OCI-LY7 (cell line): ENCODE measurements around the gene PIK3AP1. TPM values are rescaled to one million over a fixed set of nuclear protein-coding genes. Genes with fewer than 3 reads are reported as not detected.

ENCODE experiments used
- BruUV-seq: library from RNA; stranded (reverse); fragments of 400-500 nt; replicated peaks from 2 replicates; lab custom pipeline; 2021; lab: Mats Ljungman, UMichigan
- CTCF ChIA-PET: fragments of 300-600 bp; sonication (Branson Sonifier 250); formaldehyde crosslinking; loops from one replicate; lab custom pipeline; 2022; ENCODE audit warnings: antibody characterized with exemption; ENCODE audit not compliant: unreplicated experiment; lab: Charles Lee
- POLR2A ChIA-PET: fragments of 300-600 bp; sonication (Branson Sonifier 250); formaldehyde crosslinking; loops from one replicate; lab custom pipeline; 2022; ENCODE audit warnings: antibody characterized with exemption; lab: Charles Lee
- DNase-seq: peaks from one replicate; pipeline ENCODE4 v3.0.0-alpha.2; 2015; ENCODE audit warnings: low spot score
- H2AFZ ChIP-seq: fragments of 200-600 bp; sonication (generic), shearing (Covaris generic); 2 replicates; pipeline ENCODE4 v1.6.1; 2014; ENCODE audit warnings: mild to moderate bottlenecking, antibody characterized with exemption, low read length, moderate library complexity
- H3K27ac ChIP-seq: fragments of 200-600 bp; sonication (generic); 2 replicates; pipeline ENCODE4 v1.5.1; 2014; ENCODE audit warnings: mixed run types, low read depth, mild to moderate bottlenecking, moderate library complexity, low read length, inconsistent platforms; ENCODE audit not compliant: poor library complexity, severe bottlenecking
- H3K36me3 ChIP-seq: fragments of 200-600 bp; sonication (generic); 2 replicates; pipeline ENCODE4 v1.6.1; 2014; ENCODE audit warnings: mild to moderate bottlenecking, antibody characterized with exemption, low read length, moderate library complexity, mixed read lengths; ENCODE audit not compliant: insufficient read depth
- H3K4me1 ChIP-seq: fragments of 200-600 bp; sonication (generic); 2 replicates; pipeline ENCODE4 v1.5.1; 2014; ENCODE audit warnings: mild to moderate bottlenecking, low read length; ENCODE audit not compliant: insufficient read depth, poor library complexity, severe bottlenecking
- H3K4me2 ChIP-seq: fragments of 200-600 bp; sonication (generic); 2 replicates; pipeline ENCODE4 v1.6.1; 2014; ENCODE audit warnings: mild to moderate bottlenecking, low read length
- H3K4me3 ChIP-seq: fragments of 200-600 bp; sonication (generic); 2 replicates; pipeline ENCODE4 v1.5.1; 2014; ENCODE audit warnings: mild to moderate bottlenecking, low read depth, low read length; ENCODE audit not compliant: poor library complexity, severe bottlenecking
- H3K79me2 ChIP-seq: fragments of 200-600 bp; sonication (generic); 2 replicates; pipeline ENCODE4 v1.6.1; 2016; ENCODE audit warnings: low read depth, mild to moderate bottlenecking, low read length, moderate library complexity, mixed read lengths; ENCODE audit not compliant: insufficient read depth
- H3K9me2 ChIP-seq: fragments of 200-600 bp; sonication (generic); 2 replicates; pipeline ENCODE4 v1.6.1; 2016; ENCODE audit warnings: mild to moderate bottlenecking, low read length, mixed read lengths; ENCODE audit not compliant: insufficient read depth
- H3K9me3 ChIP-seq: fragments of 200-600 bp; sonication (generic); 2 replicates; pipeline ENCODE4 v1.6.1; 2014; ENCODE audit warnings: mild to moderate bottlenecking, mixed run types, low read length, mixed read lengths
- H4K20me1 ChIP-seq: fragments of 200-600 bp; sonication (generic); 2 replicates; pipeline ENCODE4 v1.6.1; 2014; ENCODE audit warnings: mild to moderate bottlenecking, antibody characterized with exemption, low read length, moderate library complexity, mixed read lengths; ENCODE audit not compliant: insufficient read depth
- CTCF ChIP-seq: fragments of 200-600 bp; sonication (generic); conservative IDR thresholded peaks from 2 replicates; pipeline ENCODE4 v1.5.1; 2014; ENCODE audit warnings: mild to moderate bottlenecking, antibody characterized with exemption, low read length, moderate library complexity, mixed read lengths
- EZH2phosphoT487 ChIP-seq: fragments of 200-600 bp; sonication (generic); IDR thresholded peaks from 2 replicates; pipeline ENCODE4 v1.6.1; 2018; ENCODE audit warnings: low read depth, borderline replicate concordance, mild to moderate bottlenecking, mixed run types, antibody characterized with exemption, low read length, moderate library complexity, mixed read lengths
- intact Hi-C: fragments of 100-400 bp; cut with micrococcal nuclease; formaldehyde crosslinking; loops from one replicate; pipeline ENCODE4 v1.10.0; 2022; ENCODE audit not compliant: unreplicated experiment
- total RNA-seq, 2 experiments: library from RNA; depleted of rRNA in 1 of 2; stranded (reverse); fragments of >200 nt in 1 of 2; shearing (Covaris generic) in 1 of 2; gene quantifications; 2 replicates each; pipeline ENCODE4 v1.2.3, GENCODE V29; 2014 to 2022

Gene PIK3AP1
- total RNA-seq, 2 experiments from 2014 or later: 132 to 140 TPM

- DNase-seq: peak; percentile 82
- Histone ChIP-seq H3K9me3 (no peaks in the 10 kb centered on the region), H3K4me3 (peak overlapping the region; percentile 87), H3K79me2 (peaks cover 64% of the 10 kb centered on the region), H3K36me3 (peaks cover 52% of the 10 kb centered on the region), H3K27ac (peak overlapping the region; percentile 91), H3K9me2 (no peaks in the 10 kb centered on the region), H3K4me1 (peaks cover 64% of the 10 kb centered on the region), H4K20me1 (peaks cover 14% of the 10 kb centered on the region; the same call in 1 of the 2 replicates), H2AFZ (no peak overlapping the region), H3K4me2 (peak overlapping the region; percentile 85)
- POLR2A ChIA-PET: interaction anchor here (0.8 to 3.7 kb wide), 10 partner anchors 12 to 77 kb away, joined by 3 to 29 read pairs (median 8); no protein-coding TSS in a partner anchor
- intact Hi-C loops: loop anchor here (1.0 kb wide), 1 partner anchor 15 kb away; no protein-coding TSS in a partner anchor
- no TSS peak for BruUV-seq
- TF ChIP-seq CTCF (no peak), EZH2phosphoT487 (no peak)
- CTCF ChIA-PET: interaction anchor here (0.6 to 1.6 kb wide), 5 partner anchors 12 to 77 kb away, joined by 3 to 7 read pairs (median 4); no protein-coding TSS in a partner anchor
These were observed 1.9 kb downstream of the PIK3AP1 start for GRCh38 chr10:96718304-96718990.

- H3K9me3 ChIP-seq: no peaks in the 10 kb centered on the region
- CTCF ChIA-PET: no interaction called here
- intact Hi-C loops: no loop called here
- peak overlapping the region; percentile 91 for H3K27ac ChIP-seq
- peaks cover 66% of the 10 kb centered on the region for H3K36me3 ChIP-seq
- no TSS peak for BruUV-seq
- H3K4me3 ChIP-seq: peak overlapping the region; percentile 87
- peaks cover 49% of the 10 kb centered on the region for H3K4me1 ChIP-seq
- peak overlapping the region; percentile 38 for H3K4me2 ChIP-seq
- H2AFZ ChIP-seq: no peak overlapping the region
- DNase-seq: no peak
- no peaks in the 10 kb centered on the region for H3K9me2 ChIP-seq
- POLR2A ChIA-PET: interaction anchor here (0.6 to 3.7 kb wide), 10 partner anchors 11 to 414 kb away, joined by 3 to 29 read pairs (median 5); no protein-coding TSS in a partner anchor
- no peak for TF ChIP-seq CTCF
- TF ChIP-seq EZH2phosphoT487: no peak
- peaks cover 83% of the 10 kb centered on the region for H3K79me2 ChIP-seq
- H4K20me1 ChIP-seq: peaks cover 19% of the 10 kb centered on the region
These were observed 3.9 kb downstream of the PIK3AP1 start for GRCh38 chr10:96716390-96716789.
